HG03196 (cell line): ENCODE measurements around the gene LRRC8B.

Experiments
- ATAC-seq: cut with Tn5 transposase; IDR thresholded peaks from one replicate; pipeline ENCODE4 v1.9.1; 2021; ENCODE audit not compliant: unreplicated experiment

LRRC8B gene

GRCh38 chr1:89630048-89630447 is 105.4 kb downstream of the LRRC8B start:
- no peak for ATAC-seq

GRCh38 chr1:89631816-89632656 is 107.4 kb downstream of the LRRC8B start:
- no peak for ATAC-seq

GRCh38 chr1:89632657-89633247 is 108.1 kb downstream of the LRRC8B start, which contains the start of gene LRRC8C:
Gene LRRC8C (plus strand): TSS chr1:89633120. CDS start chr1:89686474, 53,354 bp downstream.
- peak; percentile 92 for ATAC-seq

- peak; percentile 46 for ATAC-seq
Observed at GRCh38 chr1:89633248-89633799, 108.7 kb downstream of the LRRC8B start.

- ATAC-seq, result no peak
Observed at GRCh38 chr1:89633800-89634625, 109.4 kb downstream of the LRRC8B start.

GRCh38 chr1:89635825-89636815 is 111.5 kb downstream of the LRRC8B start:
- ATAC-seq, result no peak

GRCh38 chr1:89637496-89637895 is 112.9 kb downstream of the LRRC8B start:
- no peak for ATAC-seq

- no peak for ATAC-seq
Observed at GRCh38 chr1:89640440-89640839, 115.8 kb downstream of the LRRC8B start.

GRCh38 chr1:89641781-89642180 is 117.2 kb downstream of the LRRC8B start:
- no peak for ATAC-seq

- no peak for ATAC-seq
Observed at GRCh38 chr1:89643577-89643976, 118.9 kb downstream of the LRRC8B start.

GRCh38 chr1:89644119-89644814 is 119.6 kb downstream of the LRRC8B start:
- no peak for ATAC-seq

- no peak for ATAC-seq
Observed at GRCh38 chr1:89646259-89646658, 121.6 kb downstream of the LRRC8B start.
